GM21360 (cell line): ENCODE data around the gene DGKE.

Experiments
- ATAC-seq: cut with Tn5 transposase; IDR thresholded peaks from one replicate; pipeline ENCODE4 v1.9.1; 2021; ENCODE audit warnings: mild to moderate bottlenecking, moderate library complexity; ENCODE audit not compliant: unreplicated experiment

The DGKE gene

DNA sequence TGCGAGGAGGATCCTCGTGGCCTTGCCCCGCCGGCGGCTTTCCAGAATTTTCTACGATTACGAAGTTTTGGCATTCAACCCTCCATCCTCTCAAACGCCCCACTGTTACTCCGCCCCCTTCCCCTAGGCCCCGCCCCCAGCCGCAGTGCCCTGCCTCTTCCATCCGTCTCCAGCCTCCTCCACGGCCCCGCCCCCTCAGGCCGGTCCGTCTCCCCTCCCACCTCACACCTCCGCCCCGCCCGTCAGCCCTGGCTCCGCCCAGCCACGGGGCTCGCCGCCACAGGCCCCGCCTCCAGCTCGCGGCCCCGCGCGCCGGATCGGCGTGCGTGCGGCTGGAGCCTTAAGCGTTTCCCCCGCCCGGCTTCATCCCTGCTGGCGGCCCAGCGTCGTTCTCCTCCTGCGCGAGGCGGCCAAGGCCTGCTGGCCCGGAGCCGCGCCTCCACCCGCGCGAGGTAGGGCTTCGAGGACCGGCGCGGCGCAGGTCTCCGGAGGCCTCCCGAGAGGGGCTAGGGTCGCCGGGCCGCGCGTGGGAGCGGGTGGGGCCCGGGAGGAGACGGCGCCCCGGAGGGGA is at the start of gene DGKE, which contains the start of gene C17orf67:
DGKE (plus strand) TSS at position 343 of the 571 bp plus-strand sequence. CDS start 645 bp downstream, outside the sequence.
C17orf67 (minus strand) TSS at position 112 of the 571 bp plus-strand sequence. CDS start 18,110 bp downstream, outside the sequence.
- ATAC-seq: peak; percentile 78

- no peak for ATAC-seq
These were observed 48.5 kb upstream of the DGKE start for GRCh38 chr17:56785405-56785804.

DNA sequence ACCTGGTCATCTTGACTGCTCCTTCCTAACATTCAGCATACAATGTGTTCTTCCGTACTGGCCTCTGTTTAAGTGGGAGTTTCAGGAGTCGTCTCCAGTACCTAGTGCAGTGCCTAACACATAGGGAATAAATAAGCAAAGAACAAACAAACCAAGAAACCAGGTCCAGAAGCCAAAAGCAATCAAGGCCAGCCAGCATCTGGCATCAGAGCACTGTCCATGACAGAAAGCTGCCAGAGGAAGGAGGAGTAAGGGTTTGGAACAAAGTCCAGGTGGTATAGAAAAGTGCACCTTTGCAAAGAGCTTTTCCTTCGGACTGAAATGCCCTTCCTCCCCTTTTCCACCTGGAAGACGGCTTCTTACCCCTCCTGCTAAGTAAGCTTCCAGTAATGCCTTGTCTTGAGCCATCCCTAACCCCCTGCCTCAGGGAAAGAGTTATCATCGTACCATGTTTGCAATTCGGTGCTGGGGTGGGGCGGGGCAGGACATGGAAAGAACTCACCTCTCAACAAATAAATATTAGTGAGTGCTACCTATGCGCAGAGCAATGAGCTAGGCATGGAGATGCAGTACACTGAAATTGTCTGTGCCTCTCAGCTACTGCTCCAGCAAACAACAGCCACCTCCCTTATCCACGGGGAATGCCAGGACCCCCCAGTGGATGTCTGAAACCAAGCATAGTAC is 47.8 kb upstream of the DGKE start:
- no peak for ATAC-seq

- ATAC-seq: peak; percentile 84
These were observed 46.9 kb upstream of the DGKE start for GRCh38 chr17:56786989-56787482.

DNA sequence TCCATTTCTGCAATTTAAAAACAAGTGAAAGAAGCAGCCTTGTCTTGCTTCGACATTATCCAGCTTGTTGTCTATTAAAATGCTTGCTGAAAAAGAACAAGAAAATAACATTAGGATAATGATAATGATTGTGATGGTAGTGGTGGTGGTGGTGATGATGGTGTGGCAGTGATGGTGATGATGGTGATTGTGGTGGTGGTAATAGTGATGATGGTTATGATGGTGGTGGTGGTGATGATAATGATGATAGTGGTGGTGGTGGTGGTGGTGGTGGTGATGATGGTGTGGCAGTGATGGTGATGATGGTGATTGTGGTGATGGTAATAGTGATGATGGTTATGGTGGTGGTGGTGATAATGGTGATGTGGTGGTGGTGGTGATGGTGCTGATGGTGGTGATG is 41.7 kb upstream of the DGKE start:
- ATAC-seq: no peak

DNA sequence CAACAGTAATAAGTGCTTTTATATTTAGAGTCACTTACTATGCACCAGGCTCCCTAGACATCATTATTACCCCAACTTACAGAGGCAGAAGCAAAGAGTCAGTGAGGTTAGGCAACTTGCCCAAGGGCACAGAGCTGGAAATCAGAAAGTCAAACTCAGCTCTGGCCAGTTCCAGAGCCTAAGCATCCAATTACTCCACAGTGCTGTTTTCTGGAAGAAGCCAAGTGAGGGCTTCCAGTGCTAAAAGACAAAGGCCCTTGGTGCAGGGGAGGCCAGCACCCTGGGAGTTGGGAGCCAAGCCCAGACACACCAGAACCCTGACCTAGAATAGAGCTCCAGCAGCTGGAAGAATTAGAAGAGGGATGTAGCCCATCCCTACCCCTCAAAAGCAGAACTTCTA is 40.4 kb upstream of the DGKE start:
- no peak for ATAC-seq

DNA sequence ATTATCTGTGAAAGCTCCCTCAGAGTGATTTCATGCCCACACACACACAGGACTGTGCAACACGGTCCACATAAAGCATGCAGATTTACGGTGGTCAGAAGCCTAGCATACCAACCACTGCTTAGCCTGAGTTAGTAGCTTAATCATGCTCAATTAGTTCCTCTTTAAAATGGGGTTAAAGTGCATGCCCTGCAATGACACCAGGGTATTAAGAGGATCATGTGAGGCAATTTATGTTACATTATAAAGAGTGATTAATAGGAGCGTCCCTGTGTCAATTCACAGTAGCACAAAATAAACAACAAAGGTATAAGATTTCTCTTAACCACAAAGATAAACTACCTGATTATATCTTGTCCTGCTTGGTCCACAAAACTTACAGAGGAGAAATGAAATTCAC is 40.0 kb upstream of the DGKE start:
- no peak for ATAC-seq

GRCh38 chr17:56795221-56795865 is 38.6 kb upstream of the DGKE start:
- ATAC-seq: no peak

- ATAC-seq: no peak
These were observed 37.4 kb upstream of the DGKE start for GRCh38 chr17:56796536-56796935.

DNA sequence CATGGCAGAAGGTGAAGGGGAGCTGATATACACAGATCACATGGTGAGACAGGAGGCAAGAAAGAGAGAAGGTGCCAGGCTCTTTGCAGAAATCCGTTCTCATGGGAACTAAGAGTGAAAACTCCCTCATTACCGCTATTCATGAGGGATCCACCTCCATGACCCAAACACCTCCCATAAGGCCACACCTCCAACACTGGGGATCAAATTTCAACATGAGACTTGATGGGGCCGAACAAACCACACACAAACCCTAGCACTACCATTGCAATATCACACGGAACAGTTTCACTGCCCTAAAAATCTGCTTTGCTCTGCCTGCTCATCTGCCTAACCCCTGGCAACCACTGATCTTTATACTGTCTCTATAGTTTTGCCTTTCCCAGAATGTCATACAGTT is 35.0 kb upstream of the DGKE start:
- ATAC-seq: no peak

DNA sequence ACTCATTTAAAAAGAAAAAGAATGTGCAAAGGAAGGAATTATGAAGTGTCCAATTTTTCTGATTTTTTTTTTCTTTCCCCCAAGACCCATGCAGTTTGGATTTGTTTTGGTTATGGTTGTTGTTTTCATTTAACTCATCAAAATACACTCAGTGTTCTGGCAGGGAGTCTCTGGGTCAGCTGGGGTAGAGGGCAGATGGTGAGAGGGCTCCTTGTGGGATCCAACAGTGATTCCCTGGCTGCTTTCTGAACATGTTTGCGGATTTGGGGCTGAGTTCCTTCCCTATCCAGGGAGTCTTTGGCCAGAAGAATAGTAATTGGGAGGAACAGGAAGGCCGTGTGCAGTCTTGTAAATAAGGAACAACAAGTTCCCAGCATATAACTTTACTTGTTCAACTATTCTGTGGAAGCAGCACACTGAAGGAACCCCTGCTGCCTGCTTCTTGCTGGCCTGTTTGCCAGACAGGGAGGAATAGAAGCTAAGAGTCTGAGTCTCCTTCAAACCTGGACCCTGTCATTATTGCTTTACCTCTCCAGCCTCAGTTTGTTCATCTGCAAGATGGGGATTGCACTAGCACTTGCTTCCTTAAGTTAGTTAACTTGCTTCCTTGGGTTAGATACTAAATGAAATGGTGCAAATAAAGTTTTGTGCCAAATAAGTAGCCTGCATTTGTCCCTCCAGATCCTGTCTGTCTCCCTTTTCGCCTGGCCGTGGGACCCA is 32.3 kb upstream of the DGKE start:
- ATAC-seq: no peak

- no peak for ATAC-seq
These were observed 30.9 kb upstream of the DGKE start for GRCh38 chr17:56803071-56803470.

DNA sequence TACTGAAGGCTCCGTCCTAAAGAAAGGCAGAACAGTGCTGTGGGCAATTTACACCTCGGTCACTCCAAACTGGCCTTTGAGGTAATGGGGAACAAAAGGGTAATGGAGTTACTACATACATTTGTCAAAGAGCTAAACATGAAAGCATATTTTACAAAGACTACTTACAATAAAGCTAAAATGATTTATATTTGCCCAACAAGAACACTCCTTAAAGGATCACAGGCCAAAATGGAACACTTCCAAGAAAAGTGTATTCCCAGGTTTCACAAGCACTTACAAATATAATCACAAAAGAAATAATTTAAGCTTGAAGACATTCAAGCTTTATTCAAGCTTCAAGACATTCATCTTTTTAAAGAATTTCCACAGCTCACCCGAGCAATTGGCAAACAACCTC is 29.5 kb upstream of the DGKE start:
- no peak for ATAC-seq

DNA sequence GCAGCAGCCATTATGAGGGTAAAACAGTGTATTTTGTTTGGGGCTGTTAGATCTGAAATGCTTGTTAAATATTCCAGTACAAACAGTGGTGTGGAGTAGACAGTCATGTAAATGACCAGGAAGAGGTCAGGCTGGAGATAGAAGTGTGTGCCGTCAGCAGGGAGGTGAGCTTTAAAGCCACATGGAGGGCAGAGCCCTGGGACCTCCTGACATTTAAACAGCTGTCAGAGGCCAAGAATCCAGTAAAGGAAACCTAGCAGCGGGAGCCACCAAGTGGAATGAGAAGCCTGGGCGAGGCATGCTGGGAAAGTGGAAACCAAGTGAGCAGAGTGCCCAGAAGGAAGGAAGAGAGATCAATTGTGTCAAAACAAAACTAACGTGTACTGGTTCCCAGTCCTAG is 27.0 kb upstream of the DGKE start:
- ATAC-seq: no peak

DNA sequence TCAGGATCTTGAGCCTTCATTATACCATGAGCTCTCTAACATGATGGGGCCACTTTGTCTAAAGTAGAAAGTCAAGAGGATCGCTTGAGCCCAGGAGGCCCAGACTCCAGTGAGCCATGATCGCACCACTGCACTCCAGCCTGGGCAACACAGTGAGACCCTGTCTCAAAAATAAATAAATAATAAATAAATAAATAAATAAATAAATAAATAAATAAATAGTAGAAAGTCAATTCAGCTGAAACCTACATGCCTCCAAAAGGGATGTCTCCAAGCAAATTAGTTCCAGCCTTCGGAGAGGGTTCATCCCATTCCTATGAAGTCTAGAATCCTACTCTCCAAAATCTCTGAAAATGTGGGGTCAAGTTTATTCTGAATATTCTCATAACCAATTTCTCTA is 26.2 kb upstream of the DGKE start:
- ATAC-seq: no peak

- no peak for ATAC-seq
These were observed 25.4 kb upstream of the DGKE start for GRCh38 chr17:56808503-56808902.

GRCh38 chr17:56809106-56809819 is 24.7 kb upstream of the DGKE start:
- no peak for ATAC-seq

DNA sequence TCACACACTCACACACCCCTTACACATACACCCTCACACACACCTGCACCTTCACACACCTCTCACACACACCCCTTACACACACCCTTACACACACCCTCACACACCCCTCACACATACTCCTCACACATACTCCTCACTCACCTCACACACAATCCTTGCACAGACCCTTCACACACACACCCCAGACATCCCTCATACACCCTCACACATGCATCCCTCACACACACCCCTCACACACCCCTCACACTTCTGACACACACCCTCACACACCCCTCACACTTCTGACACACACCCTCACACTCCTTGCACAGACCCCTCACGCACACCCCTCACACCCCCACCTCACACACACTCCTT is 24.2 kb upstream of the DGKE start:
- ATAC-seq: no peak

GRCh38 chr17:56810343-56810742 is 23.6 kb upstream of the DGKE start:
- no peak for ATAC-seq

DNA sequence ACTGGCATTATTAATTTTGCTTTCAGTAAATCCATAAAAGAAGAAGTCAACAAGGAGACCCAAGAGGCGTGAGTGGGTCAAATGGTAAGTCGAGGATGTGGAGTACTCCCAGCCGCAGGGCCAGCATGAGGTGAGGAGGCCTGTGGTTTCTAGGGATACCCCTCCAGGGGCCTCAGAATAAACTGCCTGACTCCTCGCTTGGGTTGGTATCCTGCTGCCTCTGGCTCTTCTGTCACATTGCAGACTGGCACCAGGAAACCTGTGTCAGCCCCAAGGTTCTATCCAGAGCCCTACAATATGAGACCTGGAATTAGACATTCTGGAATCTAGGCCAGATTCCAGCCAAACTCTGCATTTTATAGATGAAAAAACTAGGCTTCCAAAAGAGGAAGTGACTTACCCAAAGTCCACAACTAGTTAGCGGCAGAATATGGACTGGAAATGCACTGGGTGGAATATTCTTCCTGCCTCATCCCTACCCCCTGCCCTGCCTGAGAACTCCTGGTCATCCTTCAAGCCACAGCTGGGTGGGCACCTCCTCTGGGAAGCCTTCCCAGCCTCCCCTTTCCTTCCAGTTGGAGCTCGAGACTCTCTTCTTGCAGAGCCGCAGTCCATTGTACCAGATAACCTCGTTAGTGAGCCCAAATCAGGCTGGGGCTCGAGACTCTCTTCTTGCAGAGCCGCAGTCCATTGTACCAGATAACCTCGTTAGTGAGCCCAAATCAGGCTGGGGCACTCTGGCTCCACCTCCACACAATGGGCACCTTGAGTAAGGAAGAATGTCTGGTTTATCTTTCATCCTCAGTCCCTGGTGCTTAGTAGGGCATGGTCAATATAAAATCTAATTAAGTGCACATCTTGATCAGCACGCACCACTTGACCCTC is 22.8 kb upstream of the DGKE start:
- no peak for ATAC-seq
